Keratinocyte (primary cell): Measurements from ENCODE around the gene STK32C. TPM values are rescaled to one million over a fixed set of nuclear protein-coding genes. Genes with fewer than 3 reads are reported as not detected.

ENCODE experiments used
- DNase-seq: peaks from one replicate; pipeline ENCODE4 v3.0.0-alpha.2; 2011; ENCODE audit warnings: low read depth, missing footprints, low spot score
- FAIRE-seq: peaks from 2 replicates; lab custom pipeline; 2011; peaks lifted over from hg19 to GRCh38; lab: Jason Lieb, UNC
- H2AFZ ChIP-seq: 2 replicates; pipeline ENCODE4 v1.6.0; 2012; ENCODE audit warnings: low read length, control low read depth, inconsistent platforms; ENCODE audit not compliant: control insufficient read depth
- H3K27ac ChIP-seq: 2 replicates; pipeline ENCODE4 v1.5.1; 2011; ENCODE audit warnings: low read length; ENCODE audit not compliant: control insufficient read depth, insufficient read depth
- H3K27me3 ChIP-seq: 3 replicates; pipeline ENCODE4 v1.6.0; 2011; ENCODE audit warnings: low read length; ENCODE audit not compliant: control insufficient read depth, insufficient read depth; ENCODE audit errors: extremely low read depth
- H3K36me3 ChIP-seq, 2 experiments: 2 replicates in 1 of 2; 3 replicates in 1 of 2; pipeline ENCODE4 v1.5.1; 2011; ENCODE audit warnings: low read length in 2 of 2, mild to moderate bottlenecking in 1 of 2; ENCODE audit not compliant: control insufficient read depth in 2 of 2, insufficient read depth in 2 of 2; ENCODE audit errors: extremely low read depth in 1 of 2
- H3K4me1 ChIP-seq: 3 replicates; pipeline ENCODE4 v1.5.1; 2011; ENCODE audit warnings: low read length; ENCODE audit not compliant: control insufficient read depth, insufficient read depth; ENCODE audit errors: extremely low read depth
- H3K4me2 ChIP-seq: 3 replicates; pipeline ENCODE4 v1.6.0; 2011; ENCODE audit warnings: low read depth, low read length; ENCODE audit not compliant: control insufficient read depth, insufficient read depth; ENCODE audit errors: extremely low read depth
- H3K4me3 ChIP-seq, 3 experiments: fragments of 200-600 bp in 1 of 3; sonication (generic) in 1 of 3; 2 replicates in 2 of 3; 3 replicates in 1 of 3; pipeline ENCODE4 v1.5.1; 2011 to 2016; ENCODE audit warnings: low read length in 3 of 3, mild to moderate bottlenecking in 3 of 3, control low read depth in 2 of 3, inconsistent platforms in 1 of 3, low read depth in 1 of 3, mixed read lengths in 1 of 3, mixed run types in 1 of 3, moderate library complexity in 1 of 3; ENCODE audit not compliant: control insufficient read depth in 2 of 3, insufficient read depth in 2 of 3; ENCODE audit errors: extremely low read depth in 1 of 3
- H3K79me2 ChIP-seq: 2 replicates; pipeline ENCODE4 v1.6.0; 2012; ENCODE audit warnings: low read length; ENCODE audit not compliant: control insufficient read depth, insufficient read depth
- H3K9ac ChIP-seq: 3 replicates; pipeline ENCODE4 v1.6.0; 2011; ENCODE audit warnings: low read length; ENCODE audit not compliant: control insufficient read depth, insufficient read depth; ENCODE audit errors: extremely low read depth
- H3K9me1 ChIP-seq: 3 replicates; pipeline ENCODE4 v1.6.0; 2011; ENCODE audit warnings: low read length; ENCODE audit not compliant: control insufficient read depth, insufficient read depth; ENCODE audit errors: extremely low read depth
- H3K9me3 ChIP-seq: 2 replicates; pipeline ENCODE4 v1.5.1; 2012; ENCODE audit warnings: low read depth, low read length; ENCODE audit not compliant: control insufficient read depth
- H4K20me1 ChIP-seq: 3 replicates; pipeline ENCODE4 v1.6.0; 2011; ENCODE audit warnings: low read length; ENCODE audit not compliant: control insufficient read depth, insufficient read depth; ENCODE audit errors: extremely low read depth
- EZH2 ChIP-seq: IDR thresholded peaks from one replicate; pipeline ENCODE4 v1.6.1; 2012; ENCODE audit warnings: inconsistent platforms, mild to moderate bottlenecking, low read length, moderate library complexity
- dilution Hi-C: fragments of 300-500 bp; cut with MboI; formaldehyde crosslinking; loops from one replicate; pipeline ENCODE4 v1.7.0; 2020; ENCODE audit warnings: low sequenced_read_pairs; ENCODE audit not compliant: extremely low pct_ligation_motif_present
- polyA plus RNA-seq, 5 experiments: library from polyadenylated mRNA; depleted of rRNA in 3 of 5; stranded (reverse) in 3 of 5; stranded (forward) in 1 of 5; unstranded in 1 of 5; fragments of >200 nt; gene quantifications; 1 replicate in 1 of 5; 2 replicates in 3 of 5; 3 replicates in 1 of 5; pipeline versions ENCODE4 v1.2.1 to v1.2.3, GENCODE V29; 2011 to 2012; ENCODE audit warnings: missing spikeins in 2 of 5, low read depth in 1 of 5, low replicate concordance in 1 of 5
- TF ChIP-seq, protein P1 (sequence below), 3 experiments: IDR thresholded peaks in 1 of 3; conservative IDR thresholded peaks in 1 of 3; optimal IDR thresholded peaks in 1 of 3; 2 replicates in 2 of 3; 3 replicates in 1 of 3; pipeline versions ENCODE3 to v1.5.1; 2011; ENCODE audit warnings: low read length in 3 of 3, mild to moderate bottlenecking in 3 of 3, moderate library complexity in 2 of 3, control low read depth in 1 of 3, inconsistent platforms in 1 of 3; ENCODE audit not compliant: insufficient read depth in 2 of 3; ENCODE audit errors: extremely low read depth in 1 of 3

The STK32C gene
- polyA plus RNA-seq, 1 donor (not counting 4 experiments of a cell fraction or from before 2014, with no cell fraction given): 4.1 TPM

- dilution Hi-C loops: no loop called here
- H3K27ac ChIP-seq: no peak overlapping the region
Observed at GRCh38 chr10:132336919-132337407, 29.2 kb upstream of the STK32C start.

GRCh38 chr10:132336064-132336746, 28.5 kb upstream of the STK32C start:
- no peak overlapping the region for H3K27ac ChIP-seq
- H3K9ac ChIP-seq: no peak overlapping the region
- H3K27me3 ChIP-seq: no peaks in the 10 kb centered on the region
- no peaks in the 10 kb centered on the region for H3K9me1 ChIP-seq
- no peak for TF ChIP-seq EZH2
- TF ChIP-seq, protein P1, sequence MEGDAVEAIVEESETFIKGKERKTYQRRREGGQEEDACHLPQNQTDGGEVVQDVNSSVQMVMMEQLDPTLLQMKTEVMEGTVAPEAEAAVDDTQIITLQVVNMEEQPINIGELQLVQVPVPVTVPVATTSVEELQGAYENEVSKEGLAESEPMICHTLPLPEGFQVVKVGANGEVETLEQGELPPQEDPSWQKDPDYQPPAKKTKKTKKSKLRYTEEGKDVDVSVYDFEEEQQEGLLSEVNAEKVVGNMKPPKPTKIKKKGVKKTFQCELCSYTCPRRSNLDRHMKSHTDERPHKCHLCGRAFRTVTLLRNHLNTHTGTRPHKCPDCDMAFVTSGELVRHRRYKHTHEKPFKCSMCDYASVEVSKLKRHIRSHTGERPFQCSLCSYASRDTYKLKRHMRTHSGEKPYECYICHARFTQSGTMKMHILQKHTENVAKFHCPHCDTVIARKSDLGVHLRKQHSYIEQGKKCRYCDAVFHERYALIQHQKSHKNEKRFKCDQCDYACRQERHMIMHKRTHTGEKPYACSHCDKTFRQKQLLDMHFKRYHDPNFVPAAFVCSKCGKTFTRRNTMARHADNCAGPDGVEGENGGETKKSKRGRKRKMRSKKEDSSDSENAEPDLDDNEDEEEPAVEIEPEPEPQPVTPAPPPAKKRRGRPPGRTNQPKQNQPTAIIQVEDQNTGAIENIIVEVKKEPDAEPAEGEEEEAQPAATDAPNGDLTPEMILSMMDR (optimal IDR thresholded peaks at IDR 0.05 in 1 of 3, IDR thresholded peaks at IDR 0.05 in 1 of 3, conservative IDR thresholded peaks at IDR 0.05 in 1 of 3; ENCODE audit: extremely low read depth in 1 of 3, insufficient read depth in 2 of 3, low read length in 3 of 3): no peak
- no peak overlapping the region for H3K4me2 ChIP-seq
- H4K20me1 ChIP-seq: no peaks in the 10 kb centered on the region
- no peak for DNase-seq
- no peaks in the 10 kb centered on the region for H3K9me3 ChIP-seq
- dilution Hi-C loops: no loop called here
- no peak overlapping the region for H2AFZ ChIP-seq
- H3K4me1 ChIP-seq: peaks cover 4% of the 10 kb centered on the region
- no peaks in the 10 kb centered on the region for H3K36me3 ChIP-seq
- peaks cover 3% of the 10 kb centered on the region for H3K79me2 ChIP-seq
- no peak overlapping the region for H3K4me3 ChIP-seq
- no peak for FAIRE-seq

More at GRCh38 chr10:132336919-132337407, 29.2 kb upstream of the STK32C start:
- FAIRE-seq (no peak), DNase-seq (no peak)
- Histone ChIP-seq H3K4me2 (no peak overlapping the region), H3K4me3 (no peak overlapping the region), H3K36me3 (no peaks in the 10 kb centered on the region), H3K4me1 (peaks cover 4% of the 10 kb centered on the region), H3K9ac (no peak overlapping the region), H3K9me3 (no peaks in the 10 kb centered on the region), H4K20me1 (no peaks in the 10 kb centered on the region), H2AFZ (no peak overlapping the region), H3K9me1 (no peaks in the 10 kb centered on the region), H3K79me2 (no peaks in the 10 kb centered on the region), H3K27me3 (no peaks in the 10 kb centered on the region)
- TF ChIP-seq EZH2: no peak
- TF ChIP-seq, protein P1 (optimal IDR thresholded peaks at IDR 0.05 in 1 of 3, IDR thresholded peaks at IDR 0.05 in 1 of 3, conservative IDR thresholded peaks at IDR 0.05 in 1 of 3; ENCODE audit: extremely low read depth in 1 of 3, insufficient read depth in 2 of 3, low read length in 3 of 3): no peak
